GM12872 (cell line): ENCODE data around the gene CCDC110.

Experiments used
- TF ChIP-seq, protein P1 (sequence below): IDR thresholded peaks from 3 replicates; pipeline ENCODE4 v1.5.1; 2011; ENCODE audit warnings: low read depth, mild to moderate bottlenecking, low read length, moderate library complexity; ENCODE audit not compliant: insufficient read depth

CCDC110 gene

DNA sequence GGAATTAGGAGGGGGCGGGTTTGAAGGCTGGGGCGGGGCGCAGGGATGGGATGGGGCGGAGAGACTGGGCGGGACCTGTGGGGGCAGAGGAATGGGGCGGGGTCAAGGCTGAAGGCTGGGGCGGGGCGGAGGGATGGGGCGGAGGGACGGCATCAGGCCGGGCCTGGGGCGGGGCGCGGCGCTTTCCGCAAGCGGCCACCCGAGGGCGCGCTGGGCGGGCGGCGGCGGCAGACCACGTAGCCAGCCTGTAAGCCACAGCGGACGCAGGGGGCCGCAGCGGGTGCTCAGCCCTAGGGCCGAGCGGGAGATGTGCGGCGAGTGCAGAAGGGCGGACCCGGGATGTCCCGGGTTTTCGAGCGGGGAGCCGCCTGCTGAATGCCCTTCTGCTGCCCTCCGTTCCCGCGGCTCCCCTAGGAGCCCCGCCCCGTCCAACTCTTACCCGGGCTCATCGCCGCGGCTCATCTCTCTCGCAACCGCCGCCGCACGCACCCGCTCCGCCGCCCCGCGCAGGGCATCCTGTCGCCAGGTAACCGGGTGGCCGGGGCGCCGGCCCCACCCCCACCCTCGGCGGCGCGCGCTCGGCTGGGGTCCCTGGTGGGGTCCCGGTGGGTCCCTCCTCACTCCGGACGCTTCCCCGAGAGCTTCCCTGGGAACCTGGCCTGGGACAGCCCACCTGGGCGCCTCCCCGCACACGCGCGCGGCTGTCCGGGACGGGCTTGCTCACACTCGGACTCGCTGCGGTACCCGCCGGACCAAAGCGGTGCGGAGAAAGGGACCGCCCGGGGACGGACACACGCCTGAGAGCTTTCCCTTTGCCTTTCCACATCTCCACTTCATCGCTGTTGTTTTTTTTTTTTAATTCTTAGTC is at the start of gene CCDC110:
Gene CCDC110 (minus strand): TSS at position 499 of the 868 bp plus-strand sequence. CDS start 50 bp downstream, at position 449.
- TF ChIP-seq, protein P1, sequence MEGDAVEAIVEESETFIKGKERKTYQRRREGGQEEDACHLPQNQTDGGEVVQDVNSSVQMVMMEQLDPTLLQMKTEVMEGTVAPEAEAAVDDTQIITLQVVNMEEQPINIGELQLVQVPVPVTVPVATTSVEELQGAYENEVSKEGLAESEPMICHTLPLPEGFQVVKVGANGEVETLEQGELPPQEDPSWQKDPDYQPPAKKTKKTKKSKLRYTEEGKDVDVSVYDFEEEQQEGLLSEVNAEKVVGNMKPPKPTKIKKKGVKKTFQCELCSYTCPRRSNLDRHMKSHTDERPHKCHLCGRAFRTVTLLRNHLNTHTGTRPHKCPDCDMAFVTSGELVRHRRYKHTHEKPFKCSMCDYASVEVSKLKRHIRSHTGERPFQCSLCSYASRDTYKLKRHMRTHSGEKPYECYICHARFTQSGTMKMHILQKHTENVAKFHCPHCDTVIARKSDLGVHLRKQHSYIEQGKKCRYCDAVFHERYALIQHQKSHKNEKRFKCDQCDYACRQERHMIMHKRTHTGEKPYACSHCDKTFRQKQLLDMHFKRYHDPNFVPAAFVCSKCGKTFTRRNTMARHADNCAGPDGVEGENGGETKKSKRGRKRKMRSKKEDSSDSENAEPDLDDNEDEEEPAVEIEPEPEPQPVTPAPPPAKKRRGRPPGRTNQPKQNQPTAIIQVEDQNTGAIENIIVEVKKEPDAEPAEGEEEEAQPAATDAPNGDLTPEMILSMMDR = peak; percentile 49; the same call in 1 of the 3 replicates

DNA sequence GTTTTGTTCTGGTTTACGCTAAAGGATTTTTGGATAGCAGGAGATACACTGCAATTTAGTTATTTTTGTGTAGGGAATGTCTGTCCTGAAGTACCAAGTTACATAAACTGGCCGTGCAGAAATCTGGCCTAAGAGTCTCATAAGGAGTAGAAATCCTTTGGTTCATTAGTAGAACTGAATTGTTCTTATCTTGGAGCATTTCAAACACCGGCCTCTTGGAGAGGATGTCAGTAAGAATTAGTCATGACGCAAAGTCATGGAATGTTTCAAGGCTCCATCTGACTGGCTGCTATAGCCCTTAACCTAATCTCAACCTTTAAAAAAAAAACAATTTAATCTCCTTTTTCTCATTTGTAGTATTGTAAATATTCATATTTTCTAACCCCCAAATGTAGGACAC is 48.6 kb upstream of the CCDC110 start:
- TF ChIP-seq, protein P1 = no peak

DNA sequence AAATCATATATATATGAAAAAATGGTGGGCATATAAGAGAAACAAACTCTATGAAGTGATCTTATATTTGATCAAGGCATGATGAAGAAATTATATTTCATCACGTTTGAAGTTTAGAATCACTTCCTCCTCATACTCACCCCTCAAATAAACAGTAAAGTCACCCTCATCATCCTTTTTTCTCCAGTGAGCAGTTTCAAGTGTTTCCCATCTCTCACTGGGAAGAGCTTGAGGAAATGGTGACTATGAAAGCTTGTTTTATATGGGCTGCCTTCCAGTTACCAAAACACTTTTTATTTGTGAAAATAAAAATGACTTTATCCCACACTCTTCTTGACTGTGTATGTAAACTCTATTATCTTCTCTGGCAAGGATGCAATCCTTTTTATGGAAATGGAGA is 47.0 kb upstream of the CCDC110 start:
- TF ChIP-seq, protein P1 = no peak

- TF ChIP-seq, protein P1 = no peak
Measured at GRCh38 chr4:185518069-185518468, 46.5 kb upstream of the CCDC110 start.

DNA sequence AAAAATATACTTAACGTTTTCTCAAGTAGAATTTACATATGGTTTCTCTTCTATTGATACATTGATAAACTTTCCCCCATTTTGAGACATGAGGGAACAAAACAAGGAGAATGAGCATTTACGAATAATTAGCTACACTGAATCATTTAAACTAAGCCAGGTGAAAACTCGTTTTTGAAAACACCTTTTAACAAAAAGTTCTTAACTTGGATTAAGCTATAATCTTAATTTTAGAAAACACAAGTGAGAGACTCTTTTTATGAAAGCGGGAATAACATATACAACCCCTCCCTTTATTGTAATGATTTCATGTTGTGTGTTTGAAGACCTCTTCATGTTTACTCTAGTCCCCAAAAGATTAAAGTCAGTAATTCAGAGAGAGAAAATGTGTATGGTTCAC is 43.7 kb upstream of the CCDC110 start:
- TF ChIP-seq, protein P1 = no peak

DNA sequence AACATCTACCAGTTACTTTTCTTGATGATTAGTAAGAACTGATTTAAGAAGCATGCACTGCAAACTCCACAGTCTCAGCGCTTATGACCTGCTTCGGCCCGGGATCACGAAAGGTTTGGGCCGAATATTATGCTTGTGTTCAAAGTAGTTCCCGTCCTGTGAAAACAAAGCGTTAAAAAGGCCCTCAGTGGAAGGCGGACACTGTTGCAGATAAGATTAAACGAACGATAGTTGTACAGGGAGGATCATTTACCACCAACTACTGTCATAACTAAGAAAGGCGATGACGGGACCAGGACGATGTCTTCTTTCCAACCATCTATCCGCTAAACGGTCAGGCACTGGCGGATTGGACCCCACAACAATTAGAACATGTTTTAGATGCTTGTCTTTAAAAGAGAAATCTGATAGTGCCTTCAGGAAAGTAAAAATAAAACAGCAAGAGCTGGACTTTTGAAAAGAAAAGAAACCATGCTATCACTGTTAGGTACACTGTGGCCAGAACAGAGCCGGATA is 42.7 kb upstream of the CCDC110 start:
- TF ChIP-seq, protein P1 = no peak

- TF ChIP-seq, protein P1 = no peak
Measured at GRCh38 chr4:185513489-185514181, 42.1 kb upstream of the CCDC110 start.
